ENCODE data around the gene BMP6. TPM values are rescaled to one million over a fixed set of nuclear protein-coding genes. Genes with fewer than 3 reads are reported as not detected.

BMP6 gene
- polyA plus RNA-seq, 2 donors = 0.26 to 0.55 TPM

Other genes with a start within 250 kb of the BMP6 start
- 100 to 1,000 TPM; 182 to 349 TPM for gene DSP, start 184.4 kb upstream of the BMP6 start, polyA plus RNA-seq
- gene SNRNP48, start 135.9 kb upstream of the BMP6 start, polyA plus RNA-seq = 1 to 10 TPM; 3.2 to 3.5 TPM
- gene TXNDC5, start 184.7 kb downstream of the BMP6 start, polyA plus RNA-seq = 10 to 100 TPM; 20.4 to 44.6 TPM